Thyroid gland (tissue), 4 donors: ENCODE results near the gene PLEKHF1.

Source experiments
- CTCF ChIP-seq, 6 experiments: fragments of 200-600 bp in 3 of 6; fragments of 450-650 bp in 3 of 6; sonication (generic) in 3 of 6; IDR thresholded peaks; one replicate each; pipeline ENCODE4 v1.5.1; 2016 to 2019; ENCODE audit warnings: antibody characterized with exemption in 6 of 6, mild to moderate bottlenecking in 2 of 6, inconsistent platforms in 1 of 6, moderate library complexity in 1 of 6
- POLR2A ChIP-seq, 2 donors: fragments of 450-650 bp; IDR thresholded peaks; one replicate each; pipeline ENCODE4 v1.6.1; 2017; ENCODE audit warnings: antibody characterized with exemption in 2 of 2, mild to moderate bottlenecking in 2 of 2, moderate library complexity in 1 of 2

- no peak for TF ChIP-seq CTCF (IDR thresholded peaks at IDR 0.05)
- no peak for TF ChIP-seq POLR2A (IDR thresholded peaks at IDR 0.05)
Observed at GRCh38 chr19:29651622-29652394, 13.5 kb upstream of the PLEKHF1 start.
